HG03280 (cell line): ENCODE data around the gene ERMARD.
"Not testable (repeated sequence)": the region's sequence is repeated elsewhere in the genome, so short reads cannot be mapped to it uniquely, and the experiment has no call there.

ENCODE experiments used
- ATAC-seq: cut with Tn5 transposase; IDR thresholded peaks from one replicate; pipeline ENCODE4 v1.9.1; 2021; ENCODE audit warnings: mild to moderate bottlenecking, moderate library complexity; ENCODE audit not compliant: unreplicated experiment

Gene ERMARD

DNA sequence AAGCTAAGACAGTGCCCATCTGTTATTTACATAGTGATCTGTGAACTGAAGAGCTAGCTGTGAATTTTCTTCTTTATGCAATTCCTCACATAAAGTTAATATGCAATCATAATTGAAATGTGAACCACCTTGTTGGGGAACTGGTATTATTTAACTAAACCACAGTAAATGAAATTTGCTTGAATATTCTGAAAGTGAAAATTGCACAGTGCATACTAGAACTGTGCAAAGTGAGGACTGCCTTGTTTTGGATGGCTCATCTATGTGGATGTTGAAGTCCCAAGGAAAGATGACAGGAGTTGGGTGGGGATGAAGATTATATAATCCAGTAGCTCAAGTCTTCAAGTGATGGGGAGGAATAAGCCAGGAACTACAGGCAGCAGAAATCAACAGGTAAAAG is 21.5 kb upstream of the ERMARD start:
- no peak for ATAC-seq

DNA sequence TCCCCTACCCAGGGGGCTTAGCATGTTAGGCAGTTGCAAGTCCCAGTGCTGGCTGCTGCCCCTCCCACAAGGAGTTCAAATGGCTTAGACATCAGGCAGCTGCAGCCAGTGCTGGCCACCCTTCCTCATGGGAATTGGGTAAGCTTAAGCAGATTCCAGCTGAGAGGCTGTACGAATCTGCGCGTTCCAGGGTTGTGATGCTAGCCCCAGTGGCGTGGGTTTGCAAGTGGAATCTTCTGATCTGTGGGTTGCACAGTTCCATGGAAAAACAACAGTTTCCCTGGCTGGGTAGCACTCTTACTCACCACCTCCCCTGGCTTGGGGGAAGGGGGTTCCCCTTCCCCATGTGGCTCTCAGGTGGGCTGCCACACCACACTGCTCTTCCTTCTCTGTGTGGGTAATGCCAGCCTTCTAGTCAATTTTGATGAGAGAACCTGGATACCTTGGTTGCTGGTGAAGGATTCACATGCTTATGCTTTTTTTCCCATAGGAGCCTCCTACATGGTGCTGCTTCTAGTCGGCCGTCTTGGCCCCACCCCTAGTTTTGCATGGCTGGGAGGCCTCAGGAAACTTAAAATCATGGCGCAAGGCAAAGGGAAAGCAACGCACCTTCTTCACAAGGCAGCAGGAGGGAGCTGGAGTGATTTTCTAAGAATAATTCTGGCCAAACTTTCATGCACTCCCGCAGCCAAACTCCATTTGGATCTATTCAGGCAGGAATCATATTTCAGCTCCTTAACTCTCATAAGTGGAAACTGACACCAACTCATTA is 13.0 kb upstream of the ERMARD start:
- no peak for ATAC-seq

GRCh38 chr6:169738976-169739529 is 12.4 kb upstream of the ERMARD start:
- ATAC-seq: no peak

- ATAC-seq: no peak
These were observed 10.1 kb upstream of the ERMARD start for GRCh38 chr6:169741344-169741743.

DNA sequence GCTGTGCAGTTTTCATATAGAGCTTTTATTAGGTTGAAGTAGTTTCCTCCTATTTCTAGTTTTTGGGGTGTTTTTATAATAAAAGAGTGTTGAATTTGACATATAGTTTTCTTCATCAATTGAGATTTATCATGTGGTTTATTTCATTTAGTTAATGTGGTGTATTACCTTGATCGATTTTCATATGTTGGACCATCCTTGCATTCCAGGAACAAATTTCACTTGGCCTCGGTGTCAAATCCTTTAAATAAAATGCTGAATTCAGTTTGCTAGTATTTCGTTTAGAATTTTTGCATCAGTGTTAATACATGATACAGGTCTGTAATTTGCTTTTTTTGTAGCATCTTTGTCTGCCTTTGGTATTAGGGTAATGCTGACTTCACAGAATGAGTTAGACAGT is 6.0 kb upstream of the ERMARD start:
- ATAC-seq: no peak

DNA sequence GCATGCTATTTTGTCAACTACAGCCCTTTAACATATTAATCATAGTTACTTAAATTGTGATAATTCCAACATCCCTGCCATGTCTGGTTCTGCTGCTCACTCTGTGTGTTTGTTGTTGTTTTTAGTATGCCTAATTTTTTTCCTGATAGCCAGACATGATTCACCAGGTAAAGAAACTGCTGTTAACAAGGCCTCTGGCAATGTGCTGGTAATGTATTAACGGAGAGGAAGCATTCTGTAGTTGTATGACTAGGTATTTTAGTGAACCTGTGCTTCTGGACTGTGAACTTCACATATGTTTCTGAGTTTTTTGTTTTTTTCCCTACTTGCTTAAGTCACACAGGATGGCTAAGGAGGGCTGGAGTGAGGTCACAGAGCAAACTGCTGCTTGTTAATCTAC is 4.9 kb upstream of the ERMARD start:
- no peak for ATAC-seq

- ATAC-seq: no peak
These were observed 727 bp downstream of the ERMARD start for GRCh38 chr6:169752074-169752623.

GRCh38 chr6:169755162-169755561 is 3.7 kb downstream of the ERMARD start:
- ATAC-seq: no peak

DNA sequence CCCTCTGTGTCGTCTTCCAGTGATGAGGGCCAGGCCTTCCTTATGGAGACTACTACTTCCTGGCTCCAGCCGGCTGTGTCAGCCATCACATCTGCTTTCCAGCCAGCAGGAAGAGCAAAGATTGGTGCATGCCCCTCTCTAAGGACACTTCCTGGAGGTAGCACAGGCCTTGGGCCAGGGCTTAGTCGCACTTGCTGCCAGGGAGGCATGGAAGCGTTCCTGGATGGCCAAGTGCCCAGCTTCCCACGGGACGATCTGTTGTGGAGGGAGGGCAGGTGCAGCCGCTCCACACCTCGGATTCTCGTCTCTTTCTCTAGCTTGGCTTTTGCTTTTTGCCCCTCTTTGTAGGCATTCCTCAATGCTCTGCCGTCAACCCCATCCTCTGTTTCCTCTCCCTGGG is 11.9 kb downstream of the ERMARD start:
- ATAC-seq: no peak

GRCh38 chr6:169763881-169764280 is 12.5 kb downstream of the ERMARD start:
- ATAC-seq: no peak

DNA sequence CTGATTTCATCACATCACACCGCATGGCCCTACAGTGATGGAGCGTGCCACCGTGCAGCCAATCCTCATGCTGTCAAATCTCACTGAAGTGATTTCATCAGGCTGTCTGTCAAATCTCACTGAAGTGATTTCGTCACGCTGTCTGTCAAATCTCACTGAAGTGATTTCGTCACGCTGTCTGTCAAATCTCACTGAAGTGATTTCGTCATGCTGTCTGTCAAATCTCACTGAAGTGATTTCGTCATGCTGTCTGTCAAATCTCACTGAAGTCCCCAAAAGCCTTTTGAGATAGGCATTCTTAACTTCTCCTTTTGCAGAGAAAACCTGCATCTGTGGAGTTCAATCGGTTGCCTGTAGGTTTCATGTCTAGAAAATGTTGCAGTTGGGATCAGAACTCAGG is 14.4 kb downstream of the ERMARD start:
- ATAC-seq: not testable (repeated sequence)

DNA sequence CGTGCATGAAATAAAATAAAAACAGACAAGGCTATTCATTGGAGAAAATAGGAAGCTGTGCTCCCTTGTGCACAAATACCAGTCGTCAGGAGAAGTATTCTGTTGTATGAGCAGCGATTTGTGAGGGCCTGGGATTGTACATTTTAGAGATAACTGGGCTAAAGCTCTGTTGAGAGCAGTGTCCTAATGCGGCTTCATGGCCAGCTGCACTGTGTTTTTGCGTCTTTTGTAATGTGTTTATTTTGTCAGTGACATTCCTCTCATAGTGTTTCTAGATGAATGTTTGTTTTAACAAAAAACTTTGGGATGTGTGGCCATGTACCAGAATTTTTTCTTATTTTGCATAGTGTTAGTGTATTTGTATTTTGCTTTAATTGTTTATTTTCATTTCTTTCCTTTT is 14.8 kb downstream of the ERMARD start:
- ATAC-seq: no peak

DNA sequence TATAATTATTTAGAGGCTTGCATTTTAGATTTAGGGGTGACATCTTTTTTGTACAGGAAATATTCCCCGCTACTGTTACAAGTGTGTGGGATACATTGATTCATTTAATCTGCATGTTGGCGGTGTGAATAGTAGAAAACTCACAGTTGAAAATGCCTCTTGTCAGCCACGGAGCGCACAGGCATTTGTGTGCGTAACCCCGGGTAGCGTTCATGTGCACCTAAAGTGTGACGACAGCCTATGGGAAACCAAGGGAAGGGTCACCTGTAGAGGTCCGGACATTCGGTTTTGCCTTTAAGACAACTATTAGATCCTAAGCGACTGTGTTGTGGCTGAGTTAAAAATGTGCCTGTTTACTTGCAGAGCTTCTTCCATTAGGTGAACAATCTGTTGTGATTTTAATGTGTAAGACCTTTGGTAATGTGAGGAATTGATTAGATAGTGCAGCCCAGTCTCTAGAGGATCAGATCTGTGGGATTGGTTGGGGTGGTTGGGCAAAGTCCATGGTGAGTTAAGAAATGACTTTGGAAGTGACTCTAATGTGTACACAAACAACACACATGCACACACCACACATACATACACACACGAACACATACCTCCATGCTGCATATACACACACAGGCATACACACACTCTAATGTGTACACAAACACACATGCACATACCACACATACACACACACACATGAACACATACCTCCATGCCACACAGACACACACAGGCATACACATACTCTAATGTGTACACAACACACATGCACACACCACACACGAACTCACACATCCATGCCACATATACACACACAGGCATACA is 15.7 kb downstream of the ERMARD start:
- no peak for ATAC-seq

DNA sequence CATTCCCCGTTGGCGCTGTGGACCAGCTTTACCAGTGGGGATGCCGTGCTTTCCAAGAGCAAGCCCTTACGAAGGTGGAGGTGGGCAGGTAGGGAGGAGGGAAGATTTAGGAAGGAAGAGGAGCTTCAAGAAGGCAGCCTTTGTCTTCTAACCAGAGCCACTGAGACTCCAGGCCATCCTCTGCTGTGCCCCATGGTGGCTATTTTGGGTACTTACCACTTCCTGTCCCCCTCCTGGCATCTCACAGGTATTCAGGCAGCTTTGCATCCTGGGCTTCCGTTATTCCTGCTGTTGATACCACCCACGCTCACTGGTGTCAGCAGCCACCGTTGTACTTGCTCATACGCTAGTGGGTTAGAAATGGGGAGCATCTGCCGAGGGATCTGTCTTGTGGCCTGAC is 22.9 kb downstream of the ERMARD start:
- no peak for ATAC-seq

- ATAC-seq: no peak
These were observed 23.9 kb downstream of the ERMARD start for GRCh38 chr6:169775321-169775720.

- no peak for ATAC-seq
These were observed 25.0 kb downstream of the ERMARD start for GRCh38 chr6:169776379-169776778.

GRCh38 chr6:169777896-169778295 is 26.5 kb downstream of the ERMARD start:
- no peak for ATAC-seq

DNA sequence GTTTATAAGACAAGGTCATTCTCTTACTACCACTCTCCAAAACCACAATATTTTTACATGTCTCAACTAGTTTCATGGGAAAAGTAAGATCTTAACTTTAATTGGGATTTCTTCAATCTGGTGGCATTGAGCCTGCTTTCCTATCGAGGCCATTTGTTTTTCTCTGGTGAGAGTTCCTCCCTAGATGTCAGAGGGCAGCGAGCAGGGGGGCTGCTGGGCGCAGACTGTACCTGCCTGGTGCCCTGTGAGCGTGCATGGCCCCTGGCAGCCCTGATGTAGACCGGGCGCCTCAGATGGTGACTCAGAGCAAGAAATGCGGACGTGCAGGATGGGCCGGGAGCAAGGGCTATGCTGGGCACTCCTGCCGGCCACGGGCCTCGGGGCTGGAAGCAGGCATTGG is 27.2 kb downstream of the ERMARD start:
- no peak for ATAC-seq

DNA sequence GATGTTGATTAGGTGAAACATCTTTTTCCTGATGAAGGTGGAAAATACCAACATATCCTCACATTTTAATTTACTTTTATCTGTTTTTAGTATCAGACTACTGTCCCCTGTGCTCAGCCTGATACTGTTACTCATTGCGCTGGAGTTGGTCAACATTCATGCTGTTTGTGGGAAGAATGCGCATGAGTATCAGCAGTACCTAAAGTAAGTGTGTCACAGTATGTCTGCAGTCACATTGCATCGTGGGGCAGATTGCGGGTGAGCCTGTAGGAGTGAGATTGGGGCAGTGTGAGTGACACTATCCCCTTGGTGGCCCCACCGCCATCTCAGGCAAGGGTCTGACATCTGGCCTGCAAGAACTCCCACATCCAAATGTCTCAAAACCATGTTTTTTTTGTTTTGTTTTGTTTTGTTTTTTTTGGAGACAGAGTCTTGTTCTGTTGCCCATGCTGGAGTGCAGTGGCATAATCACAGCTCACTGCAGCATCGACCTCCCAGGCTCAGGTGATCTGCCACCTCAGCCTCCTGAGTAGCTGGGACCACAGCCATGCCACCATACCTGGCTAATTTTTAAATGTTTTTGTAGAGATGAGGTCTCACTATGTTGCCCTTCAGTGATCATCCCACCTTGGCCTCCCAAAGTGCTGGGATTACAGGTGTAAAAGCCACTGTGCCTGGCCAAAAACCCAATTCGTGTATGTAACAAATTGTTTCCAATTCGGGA is 27.8 kb downstream of the ERMARD start:
- no peak for ATAC-seq

- ATAC-seq: no peak
These were observed 28.5 kb downstream of the ERMARD start for GRCh38 chr6:169779896-169780295.

- ATAC-seq: no peak
These were observed 29.2 kb downstream of the ERMARD start for GRCh38 chr6:169780571-169781091.
